H1 (cell line): ENCODE results near the gene RAD51B.

Source experiments
- BACH1 ChIP-seq: IDR thresholded peaks from 2 replicates; pipeline ENCODE4 v1.6.1; 2012; ENCODE audit warnings: low read length, improper control_type of control experiment
- CHD2 ChIP-seq: IDR thresholded peaks from 2 replicates; pipeline ENCODE4 v1.6.1; 2012; ENCODE audit warnings: low read length, improper control_type of control experiment
- CTCF ChIP-seq, 3 experiments: IDR thresholded peaks; 1 replicate in 2 of 3; 2 replicates in 1 of 3; pipeline versions ENCODE4 v1.5.1 to v1.6.1; 2011; ENCODE audit warnings: low read length in 3 of 3, mild to moderate bottlenecking in 3 of 3, inconsistent platforms in 2 of 3, low read depth in 1 of 3, moderate library complexity in 1 of 3; ENCODE audit not compliant: insufficient read depth in 1 of 3; ENCODE audit errors: control extremely low read depth in 1 of 3
- E2F6 ChIP-seq: IDR thresholded peaks from 2 replicates; pipeline ENCODE4 v1.6.1; 2012; ENCODE audit warnings: inconsistent platforms
- POLR2A ChIP-seq, 2 experiments: IDR thresholded peaks; 1 replicate in 1 of 2; 2 replicates in 1 of 2; pipeline ENCODE4 v1.6.1; 2011; ENCODE audit warnings: low read depth in 2 of 2, low read length in 2 of 2, mild to moderate bottlenecking in 2 of 2; ENCODE audit errors: control extremely low read depth in 1 of 2
- RAD21 ChIP-seq, 2 experiments: IDR thresholded peaks in 1 of 2; conservative IDR thresholded peaks in 1 of 2; 2 replicates each; pipeline ENCODE4 v1.6.1; 2011; ENCODE audit warnings: low read depth in 2 of 2, low read length in 2 of 2, improper control_type of control experiment in 1 of 2, inconsistent platforms in 1 of 2, mild to moderate bottlenecking in 1 of 2, moderate library complexity in 1 of 2
- TAF1 ChIP-seq: IDR thresholded peaks from 2 replicates; pipeline ENCODE4 v1.6.1; 2011; ENCODE audit warnings: mild to moderate bottlenecking, low read depth, low read length

- TF ChIP-seq CTCF (IDR thresholded peaks at IDR 0.05; ENCODE audit: control extremely low read depth in 1 of 3, insufficient read depth in 1 of 3, low read depth in 1 of 3, low read length in 3 of 3) (no peak), RAD21 (IDR thresholded peaks at IDR 0.05 in 1 of 2, conservative IDR thresholded peaks at IDR 0.05 in 1 of 2; ENCODE audit: low read depth in 2 of 2, low read length in 2 of 2) (no peak), BACH1 (no peak), E2F6 (no peak), POLR2A (IDR thresholded peaks at IDR 0.05; ENCODE audit: control extremely low read depth in 1 of 2, low read depth in 2 of 2, low read length in 2 of 2) (no peak), CHD2 (no peak), TAF1 (no peak)
Measured at GRCh38 chr14:68755016-68755353, 935.4 kb downstream of the RAD51B start.
